Heart left ventricle (tissue), 13 donors: ENCODE data around the gene WWOX.

Experiments
- POLR2A ChIP-seq, 2 donors: fragments of 450-650 bp; IDR thresholded peaks; one replicate each; pipeline ENCODE4 v1.6.1; 2017; ENCODE audit warnings: antibody characterized with exemption in 2 of 2, mild to moderate bottlenecking in 2 of 2, moderate library complexity in 2 of 2
- TF ChIP-seq, protein P1 (sequence below), 12 donors: fragments of 200-600 bp; sonication (generic) in 4 of 12; IDR thresholded peaks; one replicate each; pipeline versions ENCODE4 v1.5.0 to v1.8.0; 2018 to 2022; ENCODE audit warnings: antibody characterized with exemption in 12 of 12, mild to moderate bottlenecking in 5 of 12
- donor health status: ischemic (EF 13 %, LVEDD 7.1; RV severe dilation, severe dysfunction).
- donor health status: DM: no; HTN: yes; CAD: no.
- donor health status: DM: no; HTN: no; CAD: no.
- donor health status: ischemic (EF 25% LVEDD 6.9; RV normal size, moderate dysfunction).
- donor health status: ischemic (EF 25% LVEDD 5.7; RV mildly dilated, moderate dysfunction).
- donor health status: ischemic (EF 35%, LVEDD 5.7; RV mildly dilated, moderate dysfunction).
- donor health status: nonischemic (EF 11% LVEDD 7.7; RV severe dilation, severe dysfunction).
- donor health status: DM: yes; HTN: yes; CAD: no.
- donor health status: PGD.
- donor health status: ischemic (EF 29% LVEDD 5.4; RV normal size, mild dysfunction).
- donor health status: nonischemic (EF 23%, LVEDD 6.1; RV moderate dilation, normal function).

- TF ChIP-seq, protein P1, sequence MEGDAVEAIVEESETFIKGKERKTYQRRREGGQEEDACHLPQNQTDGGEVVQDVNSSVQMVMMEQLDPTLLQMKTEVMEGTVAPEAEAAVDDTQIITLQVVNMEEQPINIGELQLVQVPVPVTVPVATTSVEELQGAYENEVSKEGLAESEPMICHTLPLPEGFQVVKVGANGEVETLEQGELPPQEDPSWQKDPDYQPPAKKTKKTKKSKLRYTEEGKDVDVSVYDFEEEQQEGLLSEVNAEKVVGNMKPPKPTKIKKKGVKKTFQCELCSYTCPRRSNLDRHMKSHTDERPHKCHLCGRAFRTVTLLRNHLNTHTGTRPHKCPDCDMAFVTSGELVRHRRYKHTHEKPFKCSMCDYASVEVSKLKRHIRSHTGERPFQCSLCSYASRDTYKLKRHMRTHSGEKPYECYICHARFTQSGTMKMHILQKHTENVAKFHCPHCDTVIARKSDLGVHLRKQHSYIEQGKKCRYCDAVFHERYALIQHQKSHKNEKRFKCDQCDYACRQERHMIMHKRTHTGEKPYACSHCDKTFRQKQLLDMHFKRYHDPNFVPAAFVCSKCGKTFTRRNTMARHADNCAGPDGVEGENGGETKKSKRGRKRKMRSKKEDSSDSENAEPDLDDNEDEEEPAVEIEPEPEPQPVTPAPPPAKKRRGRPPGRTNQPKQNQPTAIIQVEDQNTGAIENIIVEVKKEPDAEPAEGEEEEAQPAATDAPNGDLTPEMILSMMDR (IDR thresholded peaks at IDR 0.05) = no peak
- no peak for TF ChIP-seq POLR2A (IDR thresholded peaks at IDR 0.05)
Observed at GRCh38 chr16:78321620-78322360, 222.3 kb downstream of the WWOX start.
